HepG2 (cell line): ENCODE measurements around the gene MBD4. TPM values are rescaled to one million over a fixed set of nuclear protein-coding genes. Genes with fewer than 3 reads are reported as not detected.
"Not testable (repeated sequence)": the region's sequence is repeated elsewhere in the genome, so short reads cannot be mapped to it uniquely, and the experiment has no call there.

ENCODE experiments used
- ATAC-seq: fragments of 200-7000 bp; cut with Tn5 transposase; 3 replicates; pipeline ENCODE4 v1.9.1; 2020; ENCODE audit warnings: mild to moderate bottlenecking, moderate library complexity
- BruUV-seq: library from RNA; stranded (reverse); fragments of 400-500 nt; replicated peaks from 2 replicates; lab custom pipeline; 2021; lab: Mats Ljungman, UMichigan
- CTCF ChIA-PET: fragments of 300-600 bp; formaldehyde crosslinking; extraction: SDS; loops from one replicate; lab custom pipeline; 2021; ENCODE audit warnings: low total read pairs, inconsistent platforms, low intra/inter-chr PET ratio; lab: Yijun Ruan, JAX
- POLR2A ChIA-PET: fragments of 350-600 bp; sonication (Branson Sonifier 250); formaldehyde crosslinking; loops from one replicate; lab custom pipeline; 2020; ENCODE audit warnings: antibody characterized with exemption, inconsistent platforms; lab: Yijun Ruan, JAX
- DNase-seq: peaks from one replicate; pipeline ENCODE4 v3.0.0-alpha.2; 2015; ENCODE audit warnings: low spot score
- FAIRE-seq: peaks from 3 replicates; lab custom pipeline; 2011; peaks lifted over from hg19 to GRCh38; lab: Jason Lieb, UNC
- H2AFZ ChIP-seq: one replicate; pipeline ENCODE4 v1.6.1; 2011; ENCODE audit warnings: low read length, inconsistent platforms
- H3K27ac ChIP-seq: fragments of 300-600 bp; 3 replicates; pipeline ENCODE4 v1.8.0; 2011; ENCODE audit warnings: mixed run types, mild to moderate bottlenecking, mixed read lengths, low read length, inconsistent platforms; ENCODE audit not compliant: insufficient read depth; ENCODE audit errors: extremely low read length
- H3K27me3 ChIP-seq, 2 experiments: fragments of 200-600 bp in 1 of 2; 2 replicates in 1 of 2; 3 replicates in 1 of 2; pipeline versions ENCODE4 v1.6.0 to v1.8.0; 2011; ENCODE audit warnings: low read length in 2 of 2, mild to moderate bottlenecking in 2 of 2, moderate library complexity in 2 of 2, inconsistent platforms in 1 of 2; ENCODE audit not compliant: insufficient read depth in 2 of 2, control insufficient read depth in 1 of 2
- H3K36me3 ChIP-seq, 2 experiments: fragments of 200-600 bp in 1 of 2; replicated peaks in 1 of 2; 2 replicates in 1 of 2; 3 replicates in 1 of 2; pipeline versions ENCODE4 v1.5.1 to v1.8.0; 2011; ENCODE audit warnings: low read length in 2 of 2, inconsistent platforms in 1 of 2; ENCODE audit not compliant: insufficient read depth in 2 of 2, control insufficient read depth in 1 of 2
- H3K4me1 ChIP-seq: 2 replicates; pipeline ENCODE4 v1.5.1; 2012; ENCODE audit warnings: low read length, inconsistent platforms; ENCODE audit not compliant: insufficient read depth
- H3K4me2 ChIP-seq: 2 replicates; pipeline ENCODE4 v1.6.0; 2011; ENCODE audit warnings: low read depth, low read length, inconsistent platforms
- H3K4me3 ChIP-seq, 3 experiments: fragments of 200-600 bp in 1 of 3; sonication (generic), shearing (Covaris generic) in 1 of 3; replicated peaks in 1 of 3; 2 replicates each; pipeline ENCODE4 v1.5.1; 2011 to 2016; ENCODE audit warnings: low read length in 3 of 3, inconsistent platforms in 2 of 3, low read depth in 2 of 3, mild to moderate bottlenecking in 2 of 3, control low read depth in 1 of 3, mixed read lengths in 1 of 3; ENCODE audit not compliant: insufficient read depth in 1 of 3
- H3K79me2 ChIP-seq: one replicate; pipeline ENCODE4 v1.6.1; 2011; ENCODE audit warnings: low read length, inconsistent platforms; ENCODE audit not compliant: insufficient read depth
- H3K9ac ChIP-seq: 2 replicates; pipeline ENCODE4 v1.6.0; 2011; ENCODE audit warnings: mild to moderate bottlenecking, low read depth, low read length, inconsistent platforms; ENCODE audit not compliant: insufficient read depth
- H3K9me3 ChIP-seq: 2 replicates; pipeline ENCODE4 v1.5.1; 2012; ENCODE audit warnings: mild to moderate bottlenecking, low read length
- H4K20me1 ChIP-seq: 2 replicates; pipeline ENCODE4 v1.6.0; 2011; ENCODE audit warnings: inconsistent platforms, mild to moderate bottlenecking, low read length, moderate library complexity; ENCODE audit not compliant: insufficient read depth
- ASH2L ChIP-seq: fragments of 300-600, 200-600 bp; sonication (generic); IDR thresholded peaks from 2 replicates; pipeline ENCODE4 v1.7.0; 2017; ENCODE audit warnings: low read depth, mild to moderate bottlenecking, moderate library complexity, mixed read lengths, low read length; ENCODE audit not compliant: insufficient read length
- ATF1 ChIP-seq: IDR thresholded peaks from 2 replicates; pipeline ENCODE4 v1.6.1; 2016; ENCODE audit warnings: mild to moderate bottlenecking, control low read depth
- ATF3 ChIP-seq: sonication (generic); formaldehyde crosslinking; IDR thresholded peaks from 2 replicates; pipeline ENCODE4 v1.4.0; 2020; ENCODE audit warnings: missing genetic modification reagents
- BRD4 ChIP-seq: sonication (generic); formaldehyde crosslinking; IDR thresholded peaks from 2 replicates; pipeline ENCODE4 v1.4.0; 2020; ENCODE audit warnings: missing genetic modification reagents
- CREM ChIP-seq, 2 experiments: sonication (generic) in 1 of 2; formaldehyde crosslinking in 1 of 2; IDR thresholded peaks; 2 replicates each; pipeline versions ENCODE4 v1.4.0 to v1.6.1; 2016 to 2020; ENCODE audit warnings: antibody characterized with exemption in 1 of 2, mild to moderate bottlenecking in 1 of 2, missing genetic modification reagents in 1 of 2
- FOXA1 ChIP-seq, 2 experiments: fragments of 450-650 bp in 1 of 2; sonication (generic) in 1 of 2; formaldehyde crosslinking in 1 of 2; IDR thresholded peaks; 2 replicates each; pipeline versions ENCODE4 v1.4.0 to v1.6.1; 2016 to 2020; ENCODE audit warnings: missing genetic modification reagents in 1 of 2
- FOXP4 ChIP-seq: sonication (generic); formaldehyde crosslinking; IDR thresholded peaks from 2 replicates; pipeline ENCODE4 v1.4.0; 2020; ENCODE audit warnings: missing genetic modification reagents
- KAT8 ChIP-seq: IDR thresholded peaks from 2 replicates; pipeline ENCODE4 v1.6.1; 2016; ENCODE audit warnings: missing genetic modification reagents, missing compliant biosample characterization
- KLF6 ChIP-seq: IDR thresholded peaks from 2 replicates; pipeline ENCODE4 v1.8.0; 2016; ENCODE audit warnings: missing biosample characterization, missing genetic modification reagents
- MED1 ChIP-seq: sonication (generic); formaldehyde crosslinking; IDR thresholded peaks from 2 replicates; pipeline ENCODE4 v1.4.0; 2020; ENCODE audit warnings: missing genetic modification reagents
- NCOA2 ChIP-seq: sonication (generic); formaldehyde crosslinking; IDR thresholded peaks from 2 replicates; pipeline ENCODE4 v1.8.0; 2022; ENCODE audit warnings: inconsistent platforms
- NFIC ChIP-seq: IDR thresholded peaks from 2 replicates; pipeline ENCODE4 v1.6.1; 2012; ENCODE audit warnings: mild to moderate bottlenecking, low read length, inconsistent platforms
- POLR2G ChIP-seq: fragments of 200-400 bp; formaldehyde crosslinking; IDR thresholded peaks from 2 replicates; pipeline ENCODE4 v1.6.1; 2018; ENCODE audit warnings: mild to moderate bottlenecking, low read depth, low read length, moderate library complexity
- RARA ChIP-seq: IDR thresholded peaks from 2 replicates; pipeline ENCODE4 v1.6.1; 2016; ENCODE audit warnings: missing genetic modification reagents, missing compliant biosample characterization
- RCOR2 ChIP-seq: IDR thresholded peaks from 2 replicates; pipeline ENCODE4 v1.6.1; 2016; ENCODE audit warnings: missing biosample characterization, missing genetic modification reagents
- RFXANK ChIP-seq: IDR thresholded peaks from 2 replicates; pipeline ENCODE4 v1.6.1; 2016
- SOX5 ChIP-seq: IDR thresholded peaks from 2 replicates; pipeline ENCODE4 v1.6.1; 2016; ENCODE audit warnings: borderline replicate concordance
- TBX2 ChIP-seq: sonication (generic); formaldehyde crosslinking; IDR thresholded peaks from 2 replicates; pipeline ENCODE4 v1.5.0; 2020; ENCODE audit warnings: missing genetic modification reagents, mild to moderate bottlenecking, borderline replicate concordance
- THAP11 ChIP-seq: IDR thresholded peaks from 2 replicates; pipeline ENCODE4 v1.6.1; 2016; ENCODE audit warnings: missing biosample characterization, missing genetic modification reagents
- ZNF792 ChIP-seq: IDR thresholded peaks from 2 replicates; pipeline ENCODE4 v1.6.1; 2016
- ZSCAN9 ChIP-seq: IDR thresholded peaks from 2 replicates; pipeline ENCODE4 v1.6.1; 2016; ENCODE audit warnings: borderline replicate concordance
- WGBS: methylation state at CpG from one replicate; pipeline ENCODE4 v1.1.6; 2017; ENCODE audit warnings: low lambda C conversion rate; 5-methylcytosine and 5-hydroxymethylcytosine counted together
- in situ Hi-C: cut with HindIII; loops from 2 replicates; pipeline ENCODE4 v1.10.0; 2017; ENCODE audit warnings: low pct_unique_long_range_greater_than_20kb; ENCODE audit not compliant: extremely low pct_ligation_motif_present
- intact Hi-C: fragments of 100-400 bp; cut with micrococcal nuclease; formaldehyde crosslinking; loops from one replicate; pipeline ENCODE4 v1.10.0; 2022; ENCODE audit not compliant: unreplicated experiment
- polyA plus RNA-seq, 8 experiments: library from polyadenylated mRNA; depleted of rRNA in 3 of 8; stranded (reverse) in 7 of 8; unstranded in 1 of 8; fragments of >200 nt; fragmentation: Illumina TruSeq in 4 of 8; extraction: Trizol in 4 of 8; gene quantifications; 2 replicates each; pipeline versions ENCODE4 v1.2.1 to v1.2.3, GENCODE V29; 2011 to 2016; ENCODE audit warnings: low read depth in 4 of 8, missing spikeins in 1 of 8, mixed read lengths in 1 of 8; ENCODE audit not compliant: insufficient read depth in 1 of 8
- total RNA-seq, 5 experiments: library from RNA; depleted of rRNA; stranded (reverse); fragments of >200 nt; fragmentation: Illumina TruSeq; extraction: Trizol; gene quantifications; 2 replicates each; pipeline ENCODE4 v1.2.3, GENCODE V29; 2016; ENCODE audit warnings: low read depth in 1 of 5

MBD4 gene
- total and polyA plus RNA-seq, 2 of the 13 experiments (the other 11 are each of a cell fraction or from before 2014, with no cell fraction given) = 14.9 to 25.3 TPM

- TF ChIP-seq RFXANK = no peak
- no peak for TF ChIP-seq FOXA1 (IDR thresholded peaks at IDR 0.05)
- TF ChIP-seq FOXA1 (CRISPR knock-in tag; IDR thresholded peaks at IDR 0.05) = 0 out of 2 replicates have a peak, but pooled peaks have one; percentile 6
- TF ChIP-seq POLR2G = 0 out of 2 replicates have a peak, but pooled peaks have one; percentile 1
- no peak for TF ChIP-seq BRD4
Observed at GRCh38 chr3:129389572-129389937, 50.2 kb downstream of the MBD4 start (continued).

- intact Hi-C loops = loop anchor here (10.0 kb wide), 1 partner anchor 236 kb away; no protein-coding TSS in a partner anchor
- peak; percentile 82 for ATAC-seq
- H3K79me2 ChIP-seq; H3K4me3 ChIP-seq; H2AFZ ChIP-seq; H3K27me3 ChIP-seq; in situ Hi-C loops; H3K9me3 ChIP-seq; CTCF ChIA-PET; H4K20me1 ChIP-seq; TF ChIP-seq CREM (CRISPR knock-in tag; IDR thresholded peaks at IDR 0.05); FOXA1 (IDR thresholded peaks at IDR 0.05): not testable (repeated sequence)
- Histone ChIP-seq H3K4me1 (peaks cover 65% of the 10 kb centered on the region), H3K36me3 (peaks cover 6 to 32% of the 10 kb centered on the region in 2 experiments; a peak in 3 of 5 replicates), H3K9ac (peak overlapping the region; percentile 71), H3K27ac (peak overlapping the region; percentile 91), H3K4me2 (peak overlapping the region; percentile 55)
- 29% methylated on average over 8 of the region's 8 CpGs for WGBS
- POLR2A ChIA-PET = interaction anchor here (0.8 to 2.0 kb wide), 7 partner anchors 25 to 206 kb away, joined by 3 to 9 read pairs (median 4); partner anchors contain the start of genes EFCAB12 and IFT122
- TSS peak; percentile 84 for BruUV-seq
- DNase-seq = peak; percentile 89
- peak; percentile 97 for FAIRE-seq
- TF ChIP-seq ASH2L (peak; percentile 27), RCOR2 (CRISPR knock-in tag) (0 out of 2 replicates have a peak, but pooled peaks have one; percentile 40), NFIC (peak; percentile 27; the same call in 1 of the 2 replicates), CREM (IDR thresholded peaks at IDR 0.05) (0 out of 2 replicates have a peak, but pooled peaks have one; percentile 15), MED1 (CRISPR knock-in tag) (peak; percentile 48; the same call in 1 of the 2 replicates), FOXA1 (CRISPR knock-in tag; IDR thresholded peaks at IDR 0.05) (peak; percentile 53; the same call in 1 of the 2 replicates), FOXP4 (CRISPR knock-in tag) (peak; percentile 76), ZSCAN9 (peak; percentile 23; the same call in 1 of the 2 replicates), TBX2 (0 out of 2 replicates have a peak, but pooled peaks have one; percentile 20), RARA (CRISPR knock-in tag) (peak; percentile 71), ZNF792 (CRISPR knock-in tag) (0 out of 2 replicates have a peak, but pooled peaks have one; percentile 20), THAP11 (CRISPR knock-in tag) (peak; percentile 21; the same call in 1 of the 2 replicates), KLF6 (CRISPR knock-in tag) (0 out of 2 replicates have a peak, but pooled peaks have one; percentile 23), ATF3 (CRISPR knock-in tag) (peak; percentile 59; the same call in 1 of the 2 replicates), ATF1 (CRISPR knock-in tag) (peak; percentile 24; the same call in 1 of the 2 replicates), NCOA2 (CRISPR knock-in tag) (peak; percentile 60), KAT8 (CRISPR knock-in tag) (peak; percentile 37), SOX5 (CRISPR knock-in tag) (peak; percentile 75; the same call in 1 of the 2 replicates)
Observed at GRCh38 chr3:129388791-129389571, 50.8 kb downstream of the MBD4 start.
